OCI-LY1 (cell line): ENCODE data around the gene UPF1.

Experiments used
- H2AFZ ChIP-seq: fragments of 200-600 bp; sonication (generic), shearing (Covaris generic); 2 replicates; pipeline ENCODE4 v1.6.0; 2014; ENCODE audit warnings: antibody characterized with exemption, mild to moderate bottlenecking, low read length
- H3F3A ChIP-seq: fragments of 200-600 bp; sonication (generic), shearing (Covaris generic); 2 replicates; pipeline ENCODE4 v1.6.0; 2014; ENCODE audit warnings: mild to moderate bottlenecking, antibody characterized with exemption, low read length, moderate library complexity; ENCODE audit not compliant: insufficient read depth
- H3K27ac ChIP-seq: fragments of 200-600 bp; sonication (generic); 2 replicates; pipeline ENCODE4 v1.5.1; 2014; ENCODE audit warnings: low read length, mixed run types, mild to moderate bottlenecking, low read depth; ENCODE audit not compliant: poor library complexity, severe bottlenecking
- H3K27me3 ChIP-seq: fragments of 200-600 bp; sonication (generic); 2 replicates; pipeline ENCODE4 v1.6.0; 2014; ENCODE audit warnings: antibody characterized with exemption, mild to moderate bottlenecking, low read length, moderate library complexity; ENCODE audit not compliant: insufficient read depth
- H3K36me3 ChIP-seq: fragments of 200-600 bp; sonication (generic); 2 replicates; pipeline ENCODE4 v1.6.1; 2014; ENCODE audit warnings: mild to moderate bottlenecking, antibody characterized with exemption, low read length, moderate library complexity, mixed read lengths; ENCODE audit not compliant: insufficient read depth
- H3K4me1 ChIP-seq: fragments of 200-600 bp; sonication (generic); 2 replicates; pipeline ENCODE4 v1.5.1; 2014; ENCODE audit warnings: mild to moderate bottlenecking, low read length, moderate library complexity; ENCODE audit not compliant: insufficient read depth, severe bottlenecking
- H3K4me2 ChIP-seq: fragments of 200-600 bp; sonication (generic), shearing (Covaris generic); 2 replicates; pipeline ENCODE4 v1.6.1; 2014; ENCODE audit warnings: low read length
- H3K4me3 ChIP-seq: fragments of 200-600 bp; sonication (generic); 2 replicates; pipeline ENCODE4 v1.5.1; 2014; ENCODE audit warnings: low read length, low read depth, mild to moderate bottlenecking, mixed read lengths; ENCODE audit not compliant: poor library complexity, severe bottlenecking
- H3K79me2 ChIP-seq: fragments of 200-600 bp; shearing (Covaris generic); 2 replicates; pipeline ENCODE4 v1.6.1; 2016; ENCODE audit warnings: mixed run types, low read length, mixed read lengths; ENCODE audit not compliant: insufficient read depth
- H3K9ac ChIP-seq: fragments of 200-600 bp; sonication (generic), shearing (Covaris generic); 2 replicates; pipeline ENCODE4 v1.6.1; 2014; ENCODE audit warnings: mild to moderate bottlenecking, low read length, mixed read lengths
- H3K9me2 ChIP-seq: fragments of 200-600 bp; sonication (generic), shearing (Covaris generic); 2 replicates; pipeline ENCODE4 v1.6.1; 2014; ENCODE audit warnings: low read depth, mild to moderate bottlenecking, low read length, mixed read lengths
- H3K9me3 ChIP-seq: fragments of 200-600 bp; shearing (Covaris generic); 2 replicates; pipeline ENCODE4 v1.6.1; 2014; ENCODE audit warnings: low read length, mixed read lengths
- H4K20me1 ChIP-seq: fragments of 200-600 bp; sonication (generic), shearing (Covaris generic); 2 replicates; pipeline ENCODE4 v1.6.0; 2016; ENCODE audit warnings: mild to moderate bottlenecking, low read length; ENCODE audit not compliant: insufficient read depth
- CTCF ChIP-seq: fragments of 200-600 bp; sonication (generic), shearing (Covaris generic); IDR thresholded peaks from 2 replicates; pipeline ENCODE4 v1.5.1; 2017; ENCODE audit warnings: mild to moderate bottlenecking, antibody characterized with exemption, low read length, moderate library complexity, mixed read lengths
- EZH2 ChIP-seq: fragments of 200-600 bp; sonication (generic), shearing (Covaris generic); IDR thresholded peaks from 2 replicates; pipeline ENCODE4 v1.8.0; 2017; ENCODE audit warnings: borderline replicate concordance, mixed run types, mild to moderate bottlenecking, antibody characterized with exemption, low read length, moderate library complexity, mixed read lengths

The UPF1 gene

GRCh38 chr19:18860725-18861124, 29.0 kb downstream of the UPF1 start:
- Histone ChIP-seq H3K4me3 (no peak overlapping the region), H3K79me2 (no peaks in the 10 kb centered on the region), H3K4me1 (no peaks in the 10 kb centered on the region), H3K4me2 (no peak overlapping the region), H4K20me1 (no peaks in the 10 kb centered on the region), H3K9me2 (no peaks in the 10 kb centered on the region), H2AFZ (no peak overlapping the region), H3K27ac (peak overlapping the region; percentile 31), H3K9me3 (no peaks in the 10 kb centered on the region), H3K36me3 (peaks cover 99% of the 10 kb centered on the region), H3K9ac (no peak overlapping the region), H3K27me3 (no peaks in the 10 kb centered on the region), H3F3A (no peaks in the 10 kb centered on the region)
- TF ChIP-seq CTCF (no peak), EZH2 (no peak)

- peak overlapping the region; percentile 31 for H3K27ac ChIP-seq
- no peaks in the 10 kb centered on the region for H3K79me2 ChIP-seq
- TF ChIP-seq EZH2, result no peak
- H3K4me3 ChIP-seq, result no peak overlapping the region
- H4K20me1 ChIP-seq, result no peaks in the 10 kb centered on the region
- H3K9me2 ChIP-seq, result no peaks in the 10 kb centered on the region
- no peaks in the 10 kb centered on the region for H3K27me3 ChIP-seq
- H3K9ac ChIP-seq, result no peak overlapping the region
- H3K4me1 ChIP-seq, result no peaks in the 10 kb centered on the region
- no peaks in the 10 kb centered on the region for H3F3A ChIP-seq
- H3K9me3 ChIP-seq, result no peaks in the 10 kb centered on the region
- H2AFZ ChIP-seq, result no peak overlapping the region
- no peak overlapping the region for H3K4me2 ChIP-seq
- peaks cover 99% of the 10 kb centered on the region for H3K36me3 ChIP-seq
Observed at GRCh38 chr19:18861235-18861634, 29.5 kb downstream of the UPF1 start.

- Histone ChIP-seq H3F3A (no peaks in the 10 kb centered on the region), H3K9me2 (no peaks in the 10 kb centered on the region), H3K36me3 (peaks cover 98% of the 10 kb centered on the region), H3K27me3 (no peaks in the 10 kb centered on the region), H2AFZ (no peak overlapping the region), H3K79me2 (no peaks in the 10 kb centered on the region), H3K9me3 (no peaks in the 10 kb centered on the region), H4K20me1 (no peaks in the 10 kb centered on the region), H3K4me3 (no peak overlapping the region), H3K9ac (no peak overlapping the region), H3K27ac (no peak overlapping the region), H3K4me2 (no peak overlapping the region), H3K4me1 (no peaks in the 10 kb centered on the region)
- TF ChIP-seq CTCF, result no peak
Observed at GRCh38 chr19:18861917-18862316, 30.2 kb downstream of the UPF1 start.

GRCh38 chr19:18862976-18863842, 31.4 kb downstream of the UPF1 start:
- peaks cover 98% of the 10 kb centered on the region for H3K36me3 ChIP-seq

More at GRCh38 chr19:18862976-18863842, 31.4 kb downstream of the UPF1 start:
- Histone ChIP-seq H3K9me3 (no peaks in the 10 kb centered on the region), H3K27ac (no peak overlapping the region), H3F3A (no peaks in the 10 kb centered on the region), H2AFZ (no peak overlapping the region), H3K27me3 (no peaks in the 10 kb centered on the region), H3K9me2 (no peaks in the 10 kb centered on the region), H3K9ac (no peak overlapping the region), H3K4me3 (no peak overlapping the region), H3K4me2 (no peak overlapping the region), H3K79me2 (no peaks in the 10 kb centered on the region), H4K20me1 (no peaks in the 10 kb centered on the region), H3K4me1 (no peaks in the 10 kb centered on the region)
- no peak for TF ChIP-seq CTCF
